Activated CD4-positive, alpha-beta T cell treated with anti-CD3 and anti-CD28 coated beads, Interleukin-2, amount 50 U/mL, for 1 hour (primary cell): ENCODE measurements around the gene SUPT3H.
"Not testable (repeated sequence)": the region's sequence is repeated elsewhere in the genome, so short reads cannot be mapped to it uniquely, and the experiment has no call there.

Experiments
- DNase-seq: peaks from one replicate; pipeline ENCODE4 v3.0.0-alpha.2; 2020

Gene SUPT3H

DNA sequence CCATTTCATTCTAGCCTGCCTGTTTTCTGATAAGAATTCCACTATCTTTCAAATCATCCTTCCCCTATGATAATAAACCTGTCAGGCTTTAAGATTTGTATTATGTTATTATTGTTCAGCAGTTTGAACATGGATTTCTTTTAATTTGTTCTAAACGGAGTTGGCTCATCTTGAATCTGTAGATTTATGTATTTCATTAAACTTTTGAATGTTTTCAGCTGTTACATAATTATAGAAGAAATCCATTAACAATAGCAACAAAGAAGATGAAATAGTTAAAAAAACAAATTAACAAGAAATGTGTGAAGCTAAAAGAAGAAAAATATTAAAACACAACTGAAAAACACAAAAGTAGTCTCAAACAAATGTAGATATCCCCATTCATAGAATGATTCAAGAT is 273.3 kb downstream of the SUPT3H start:
- DNase-seq, result no peak

DNA sequence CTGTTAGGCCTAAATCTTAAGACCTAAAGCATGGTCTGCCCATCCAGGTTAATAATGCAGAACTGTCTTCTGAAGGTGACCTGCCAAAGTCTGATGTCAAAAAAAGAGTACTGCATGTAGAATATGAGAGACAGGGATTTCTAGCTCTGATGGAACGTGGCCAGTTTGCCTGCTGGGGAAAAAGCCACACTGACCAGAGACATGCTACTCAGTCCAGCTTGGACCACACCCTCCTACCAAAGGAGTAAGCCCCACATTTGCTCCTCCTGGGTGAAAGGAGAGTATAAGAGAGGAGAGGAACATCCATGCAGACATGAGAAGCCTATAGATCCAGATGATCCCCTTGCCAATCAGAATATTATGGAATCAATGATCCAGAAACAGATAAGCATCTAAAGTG is 279.5 kb downstream of the SUPT3H start:
- no peak for DNase-seq

DNA sequence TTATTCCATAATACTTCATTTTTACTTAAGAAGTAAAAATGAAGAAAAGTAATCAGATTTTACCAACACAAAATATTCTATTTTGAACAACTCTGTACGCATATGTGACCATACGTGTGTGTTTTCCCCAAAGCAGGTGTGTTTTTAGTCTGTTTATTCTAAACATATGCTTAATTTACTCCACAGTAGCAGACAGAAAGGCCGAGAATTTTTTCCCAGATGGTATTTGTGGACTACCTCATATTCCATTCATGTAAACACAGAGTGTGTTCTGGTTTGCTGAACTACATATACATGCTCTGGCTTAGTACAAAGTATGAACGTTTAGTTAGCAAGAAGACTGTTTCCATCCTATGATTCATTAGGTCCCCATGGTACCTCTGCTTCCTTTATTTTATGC is 282.9 kb downstream of the SUPT3H start:
- no peak for DNase-seq

DNA sequence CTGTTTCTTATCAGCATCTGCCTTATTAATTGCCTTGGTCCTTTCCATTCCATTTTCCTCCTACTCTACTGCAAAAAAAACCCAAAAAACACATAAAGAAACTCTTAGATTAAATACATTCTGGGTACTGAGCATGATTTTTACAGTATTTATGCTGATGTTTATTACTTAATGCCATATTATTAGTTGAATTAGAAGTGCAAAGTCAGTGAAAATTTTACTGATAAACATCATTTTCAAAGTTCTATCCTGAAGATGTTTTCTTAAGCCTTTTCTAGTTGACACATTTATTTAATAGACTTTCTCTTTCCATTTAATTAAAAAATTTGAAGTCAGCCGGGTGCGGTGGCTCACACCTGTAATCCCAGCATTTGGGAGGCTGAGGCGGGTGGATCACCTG is 285.6 kb downstream of the SUPT3H start:
- no peak for DNase-seq

DNA sequence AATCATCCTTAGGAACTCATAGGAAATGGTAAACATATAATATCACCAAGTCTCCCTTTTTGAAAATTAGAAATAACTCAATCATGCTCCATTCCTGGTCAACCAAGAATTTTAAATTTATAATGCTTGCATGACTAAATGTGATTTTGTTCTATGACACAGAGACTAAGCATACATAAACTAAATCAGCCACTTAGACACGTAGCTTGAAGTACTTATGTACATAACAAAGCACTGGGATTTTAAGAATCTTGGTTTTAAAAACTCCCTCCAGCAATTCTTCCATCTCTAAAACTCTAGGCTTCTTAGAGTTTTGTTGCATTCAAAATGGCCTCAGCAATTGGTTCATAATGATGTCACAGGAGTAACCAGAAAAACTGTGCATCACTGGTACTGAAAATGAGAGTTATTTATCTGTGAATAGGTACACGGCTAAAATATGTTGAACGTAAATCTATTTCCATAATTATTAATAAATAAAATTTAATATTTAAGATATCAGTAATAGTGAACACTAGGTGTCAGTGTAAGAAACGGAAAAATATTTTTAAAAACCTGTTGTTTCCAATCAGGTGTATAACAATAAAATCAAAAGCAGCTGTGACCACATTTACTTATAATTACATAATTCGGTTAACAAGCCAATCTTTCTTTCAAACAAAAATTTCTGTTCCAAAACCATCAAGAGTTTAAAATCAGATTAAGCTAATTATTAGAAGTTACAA is 291.2 kb downstream of the SUPT3H start:
- DNase-seq, result no peak

DNA sequence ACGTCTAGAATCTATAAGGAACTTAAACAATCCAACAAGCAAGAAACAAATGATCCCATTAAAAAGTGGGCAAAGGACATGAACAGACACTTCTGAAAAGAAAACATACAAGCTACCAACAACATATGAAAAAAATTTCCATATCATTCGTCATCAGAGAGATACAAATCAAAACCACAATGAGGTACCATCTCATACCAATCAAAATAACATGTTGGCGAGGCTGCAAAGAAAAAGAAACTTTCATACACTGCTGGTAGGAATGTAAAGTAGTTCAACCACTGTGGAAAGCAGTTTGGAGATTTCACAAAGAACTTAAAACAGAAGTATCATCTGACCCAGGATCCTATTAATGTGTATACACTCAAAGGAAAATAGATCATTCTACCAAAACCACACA is 293.5 kb downstream of the SUPT3H start:
- DNase-seq, result no peak

DNA sequence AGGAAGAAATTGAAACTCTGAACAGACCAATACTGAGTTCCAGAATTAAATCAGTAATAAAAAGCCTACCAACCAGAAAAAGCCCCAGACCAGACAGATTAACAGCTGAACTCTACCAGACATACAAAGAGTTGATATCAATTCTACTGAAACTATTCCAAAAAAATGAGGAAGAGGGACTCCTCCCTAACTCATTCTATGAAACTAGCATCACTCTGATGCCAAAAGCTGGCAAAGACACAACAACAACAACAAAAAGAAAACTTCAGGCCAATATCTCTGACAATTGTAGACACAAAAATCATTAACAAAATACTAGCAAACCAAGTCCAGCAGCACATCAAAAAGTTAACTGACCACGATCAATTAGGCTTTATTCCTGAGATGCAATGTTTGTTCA is 295.6 kb downstream of the SUPT3H start:
- no peak for DNase-seq

DNA sequence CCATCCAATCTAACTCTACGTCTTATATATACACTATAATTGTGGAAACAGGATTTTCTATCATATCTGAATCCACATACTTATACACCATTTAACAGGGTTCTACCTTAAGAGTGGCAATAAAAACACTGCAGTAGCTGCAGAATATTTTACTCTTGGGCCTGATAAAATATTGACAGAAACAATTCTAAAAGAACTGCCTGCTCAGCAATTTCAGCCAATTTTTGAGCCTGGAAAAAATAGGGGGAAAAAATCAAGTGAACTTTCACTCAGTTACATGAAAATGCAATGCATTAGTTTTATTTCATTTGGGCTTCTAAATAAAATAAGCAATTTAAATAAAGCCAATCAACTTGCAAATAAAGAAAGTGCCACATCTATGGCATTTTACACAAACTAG is 296.1 kb downstream of the SUPT3H start:
- DNase-seq, result no peak

DNA sequence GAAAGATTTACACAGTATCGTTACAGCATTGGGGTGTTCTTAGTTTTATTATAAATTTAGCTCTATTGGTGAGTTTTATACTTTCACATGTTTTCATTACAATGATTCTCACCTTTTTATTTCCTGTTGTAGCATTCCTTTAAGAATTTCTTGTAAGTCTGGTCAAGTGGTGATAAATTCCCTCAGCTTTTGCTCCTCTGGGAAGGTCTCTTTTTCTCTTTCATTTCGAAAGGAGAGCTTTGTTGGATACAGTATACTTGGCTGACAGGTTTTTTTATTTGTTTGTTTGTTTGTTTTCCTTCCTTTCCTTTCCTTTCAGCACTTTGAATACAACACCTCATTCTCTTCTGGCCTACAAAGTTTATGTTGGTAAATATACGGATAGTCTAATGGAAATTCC is 299.3 kb downstream of the SUPT3H start:
- no peak for DNase-seq

DNA sequence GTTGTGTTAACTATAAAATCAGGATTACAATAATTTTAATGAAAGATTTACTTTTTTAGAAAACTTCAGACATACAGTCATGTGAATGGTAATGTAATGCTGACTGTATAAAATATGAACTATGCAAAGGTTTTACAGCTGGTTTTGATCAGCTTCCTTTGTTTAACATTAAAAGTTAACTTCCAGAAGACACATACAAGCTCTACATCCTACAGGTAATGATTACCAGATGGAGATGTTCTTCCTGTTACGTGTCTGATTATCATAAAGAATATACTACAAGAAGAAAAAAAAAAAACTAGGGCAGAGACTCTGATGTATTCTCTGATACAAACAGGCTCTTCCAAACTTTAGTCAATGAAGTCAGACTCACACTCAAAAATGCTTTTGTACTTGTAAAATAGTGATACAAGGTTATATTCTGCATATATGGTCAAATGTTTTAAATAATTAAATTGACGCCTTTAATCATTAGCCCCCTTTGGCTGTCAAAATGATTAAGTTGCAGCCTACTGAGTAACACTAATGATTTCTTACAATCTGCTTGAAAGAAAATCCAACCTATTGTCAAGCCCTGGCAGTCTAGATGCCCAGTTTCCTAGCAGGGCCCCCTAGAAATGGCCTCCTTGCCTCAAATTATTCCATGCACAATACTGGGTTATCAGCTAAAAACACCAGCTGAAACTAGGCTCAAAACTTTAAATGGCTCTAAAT is 301.4 kb downstream of the SUPT3H start:
- DNase-seq, result no peak

DNA sequence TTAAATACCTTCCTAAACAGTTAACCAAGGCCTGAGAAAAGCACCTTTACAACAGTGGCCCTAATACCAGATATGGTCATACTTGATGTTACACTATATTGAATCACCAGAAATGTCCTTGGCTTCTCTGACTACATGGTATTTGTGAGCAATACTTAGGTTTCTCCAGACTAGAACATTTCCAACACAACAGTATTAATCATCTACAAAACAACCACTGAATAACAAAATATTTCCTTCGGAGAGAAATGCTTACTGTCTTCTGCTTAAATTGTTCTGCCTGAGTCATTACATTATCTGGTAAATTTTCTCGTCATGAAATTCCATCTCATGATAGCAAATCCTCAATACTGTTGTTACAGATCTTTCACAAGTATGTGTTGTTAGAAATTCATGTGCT is 302.5 kb downstream of the SUPT3H start:
- DNase-seq, result no peak

DNA sequence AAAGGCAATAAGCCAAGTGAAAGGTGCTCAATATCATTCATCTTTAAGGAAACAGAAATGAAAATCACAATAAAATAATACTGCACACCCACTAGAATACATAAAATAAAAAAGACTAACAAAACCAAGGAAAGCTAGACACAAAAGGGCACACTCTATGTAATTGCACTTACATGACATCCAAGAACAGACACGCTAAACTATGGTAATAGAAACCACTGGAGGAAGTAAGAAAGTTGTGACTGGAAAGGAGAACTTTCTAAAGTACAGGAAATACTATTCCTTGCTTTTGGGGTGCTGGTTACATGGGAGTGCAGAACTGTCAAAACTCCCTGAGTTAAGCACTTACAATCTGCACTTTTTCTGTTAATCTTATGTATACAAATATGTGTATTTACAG is 303.3 kb downstream of the SUPT3H start:
- no peak for DNase-seq

DNA sequence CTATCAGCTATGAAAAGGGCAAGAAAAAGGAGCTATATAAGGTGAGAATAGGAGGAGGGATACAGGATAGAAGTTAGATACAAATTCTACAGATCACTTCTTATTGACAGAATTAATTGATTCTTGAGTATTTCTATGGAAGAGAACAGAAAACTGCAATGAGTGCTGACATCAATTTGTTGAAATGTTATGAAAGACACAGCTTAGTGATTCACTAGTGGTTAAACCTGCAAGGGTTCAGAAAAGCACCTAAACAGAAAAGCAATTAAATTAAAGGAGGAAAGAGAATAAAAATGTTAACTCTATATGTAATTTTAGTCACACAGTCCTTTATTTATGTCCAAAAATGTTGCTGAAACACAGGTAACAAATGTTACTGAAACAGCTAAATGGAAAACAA is 304.0 kb downstream of the SUPT3H start:
- no peak for DNase-seq

DNA sequence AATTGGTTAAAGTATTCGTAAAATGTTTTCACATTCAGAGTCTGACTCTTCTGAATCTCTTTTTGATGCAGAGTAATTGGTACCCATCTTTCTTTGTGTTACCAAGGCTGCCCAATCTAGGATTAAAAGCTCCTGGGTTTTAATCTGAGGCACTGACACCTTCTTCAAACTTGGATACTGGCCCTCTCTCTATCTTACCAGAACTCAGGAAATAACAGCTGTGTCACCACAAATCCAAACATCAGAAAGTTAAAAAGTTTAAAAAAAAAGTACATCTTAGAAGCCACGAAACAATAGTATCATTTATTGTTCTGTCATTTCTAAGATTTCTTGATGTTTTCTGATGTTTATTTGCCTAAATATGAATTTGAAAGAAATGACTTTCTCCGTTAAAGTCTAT is 305.1 kb downstream of the SUPT3H start:
- DNase-seq, result no peak

DNA sequence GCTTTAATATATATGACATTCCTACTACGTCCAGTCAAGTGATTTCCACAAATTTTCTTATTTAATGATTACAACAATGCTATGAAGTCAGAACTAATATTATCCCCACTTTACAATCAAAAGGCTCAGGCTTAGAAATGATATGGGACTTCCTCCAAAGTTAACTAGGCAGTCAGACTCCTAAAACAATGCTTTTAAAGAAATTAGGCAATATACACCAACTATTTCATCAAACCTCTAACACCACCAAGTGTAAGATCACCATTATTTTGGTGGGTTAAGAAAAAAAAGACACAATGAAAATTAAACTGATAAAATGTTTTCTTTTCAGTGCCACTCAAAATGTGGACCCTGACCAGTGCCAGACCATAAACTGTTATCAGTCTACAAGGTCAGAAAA is 305.7 kb downstream of the SUPT3H start:
- no peak for DNase-seq

DNA sequence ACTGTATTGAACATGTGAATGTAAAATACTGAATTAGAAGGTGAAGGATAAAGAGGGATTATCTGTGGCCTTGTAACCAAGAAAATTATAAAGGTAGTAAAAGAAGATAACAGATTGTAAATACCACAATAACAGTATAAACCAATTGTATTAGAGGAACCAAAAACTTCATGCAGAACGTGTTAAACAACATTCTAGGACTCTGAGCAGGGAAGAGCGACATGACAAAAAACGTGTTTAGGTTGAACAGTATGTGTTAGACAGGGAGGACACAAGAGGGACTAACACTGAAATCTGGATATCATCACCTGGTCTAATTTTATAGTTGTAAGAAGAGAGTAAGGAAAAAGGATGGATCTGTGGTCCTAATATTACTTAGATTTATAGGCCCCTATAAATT is 308.6 kb downstream of the SUPT3H start:
- no peak for DNase-seq

DNA sequence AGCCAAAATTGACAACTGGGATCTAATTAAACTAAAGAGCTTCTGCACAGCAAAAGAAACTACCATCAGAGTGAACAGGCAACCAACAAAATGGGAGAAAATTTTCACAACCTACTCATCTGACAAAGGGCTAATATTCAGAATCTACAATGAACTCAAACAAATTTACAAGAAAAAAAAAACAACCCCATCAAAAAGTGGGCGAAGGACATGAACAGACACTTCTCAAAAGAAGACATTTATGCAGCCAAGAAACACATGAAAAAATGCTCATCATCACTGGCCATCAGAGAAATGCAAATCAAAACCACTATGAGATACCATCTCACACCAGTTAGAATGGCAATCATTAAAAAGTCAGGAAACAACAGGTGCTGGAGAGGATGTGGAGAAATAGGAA is 310.3 kb downstream of the SUPT3H start:
- DNase-seq, result not testable (repeated sequence)

DNA sequence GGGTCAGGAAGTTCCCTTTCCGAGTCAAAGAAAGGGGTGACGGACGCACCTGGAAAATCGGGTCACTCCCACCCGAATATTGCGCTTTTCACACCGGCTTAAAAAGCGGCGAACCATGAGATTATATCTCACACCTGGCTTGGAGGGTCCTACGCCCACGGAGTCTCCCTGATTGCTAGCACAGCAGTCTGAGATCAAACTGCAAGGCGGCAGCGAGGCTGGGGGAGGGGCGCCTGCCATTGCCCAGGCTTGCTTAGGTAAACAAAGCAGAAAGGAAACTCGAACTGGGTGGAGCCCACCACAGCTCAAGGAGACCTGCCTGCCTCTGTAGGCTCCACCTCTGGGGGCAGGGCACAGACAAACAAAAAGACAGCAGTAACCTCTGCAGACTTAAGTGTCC is 315.1 kb downstream of the SUPT3H start:
- not testable (repeated sequence) for DNase-seq

DNA sequence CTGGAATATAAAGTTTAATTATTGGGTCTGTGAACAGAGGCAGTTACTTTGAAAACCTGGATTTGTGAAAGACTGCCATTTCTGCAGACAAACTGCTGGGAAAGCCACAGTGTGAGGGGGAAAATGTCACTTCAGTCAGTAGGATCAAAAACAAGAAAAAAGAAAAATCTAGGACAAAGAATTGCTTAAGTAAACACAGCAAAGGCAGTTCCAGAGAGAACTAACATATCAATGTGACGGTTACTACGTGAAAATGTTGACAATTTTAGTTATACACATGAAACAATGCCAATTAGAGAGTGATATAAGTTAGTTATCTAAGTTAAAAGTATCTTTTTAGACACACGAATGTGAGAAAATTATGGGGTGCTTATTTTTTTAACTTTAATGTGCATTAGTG is 320.0 kb downstream of the SUPT3H start:
- DNase-seq, result no peak

DNA sequence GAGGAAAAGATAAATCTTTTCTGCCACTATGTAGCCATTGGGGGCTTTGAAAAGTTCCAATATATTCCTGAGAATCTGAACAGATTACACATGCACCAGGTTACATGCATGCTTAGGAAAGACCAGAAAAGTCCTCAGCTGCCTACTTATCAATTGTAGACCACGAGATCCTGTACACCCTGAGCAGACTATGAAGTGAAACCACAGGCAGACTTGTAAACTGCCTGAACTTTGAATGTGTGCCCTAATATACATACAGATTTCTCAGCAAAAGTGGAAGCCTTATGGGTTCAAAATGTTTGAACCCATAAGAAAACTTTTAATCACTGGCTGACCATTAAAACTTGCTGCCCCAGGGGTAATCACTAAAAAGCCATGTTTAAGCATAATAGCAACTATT is 323.1 kb downstream of the SUPT3H start:
- DNase-seq, result no peak

DNA sequence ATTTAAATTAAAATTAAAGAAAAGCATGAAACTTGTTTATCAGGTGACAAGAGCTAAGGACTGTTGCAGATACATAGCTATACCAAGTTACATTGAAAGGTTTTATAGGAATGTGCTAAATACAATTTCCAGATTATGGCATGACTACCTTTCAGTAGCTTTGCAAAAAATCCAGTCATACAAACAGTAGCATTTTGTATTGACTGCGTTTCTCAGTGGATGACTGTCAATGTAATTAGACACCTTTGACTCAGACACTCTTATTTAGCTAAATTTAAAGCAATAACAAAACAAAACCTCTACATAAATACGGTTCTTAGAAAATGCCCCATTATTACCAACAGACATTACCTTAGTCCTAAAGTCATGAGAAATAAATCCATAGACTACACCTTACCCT is 325.4 kb downstream of the SUPT3H start:
- DNase-seq, result no peak

DNA sequence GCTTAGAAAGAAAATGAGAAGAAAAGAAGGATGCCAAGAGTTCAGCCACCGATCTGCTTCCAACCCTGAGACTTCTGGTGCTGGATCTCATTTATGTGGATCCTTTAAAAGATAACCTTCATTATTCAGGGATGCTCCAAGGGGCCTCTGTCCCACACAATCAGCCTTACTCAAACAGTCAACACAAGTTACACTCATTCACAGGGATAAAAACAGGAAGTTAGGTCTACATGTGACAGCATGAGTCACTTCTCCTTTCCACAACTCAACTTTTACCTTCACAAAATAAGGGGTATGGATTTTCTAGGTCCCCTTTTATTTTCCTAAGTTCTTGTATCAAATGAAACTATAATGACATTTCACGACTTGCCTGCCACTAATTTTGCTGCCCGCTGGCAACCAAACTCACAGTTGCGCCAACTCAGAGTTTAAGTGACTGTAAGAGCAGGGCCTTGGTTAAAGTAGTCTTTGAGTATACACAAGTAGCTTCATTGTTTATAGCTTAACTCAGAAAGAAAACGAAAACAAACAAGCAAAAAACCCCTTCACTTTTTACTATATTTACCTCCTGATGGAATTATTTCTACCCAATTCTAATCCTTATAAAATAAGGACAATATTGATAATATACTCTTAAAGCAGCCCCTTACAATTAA is 328.4 kb downstream of the SUPT3H start:
- no peak for DNase-seq

DNA sequence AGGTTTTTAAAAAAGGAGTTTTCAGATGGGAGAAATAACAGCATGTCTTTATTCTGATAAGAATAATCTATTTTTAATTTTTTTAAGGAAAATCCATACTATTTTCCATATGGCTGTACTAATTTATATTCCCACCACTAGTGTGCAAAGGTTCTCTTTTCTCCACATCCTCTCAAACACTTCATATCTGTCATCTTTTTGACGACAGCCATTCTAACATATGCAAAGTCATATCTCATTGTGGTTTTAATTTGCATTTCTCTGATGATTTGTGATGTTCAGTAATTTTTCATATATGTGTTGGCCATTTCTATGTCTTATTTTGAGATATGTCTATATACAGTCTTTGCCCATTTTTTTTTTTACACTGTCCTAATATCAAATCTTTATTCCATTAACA is 330.2 kb downstream of the SUPT3H start:
- DNase-seq, result no peak

DNA sequence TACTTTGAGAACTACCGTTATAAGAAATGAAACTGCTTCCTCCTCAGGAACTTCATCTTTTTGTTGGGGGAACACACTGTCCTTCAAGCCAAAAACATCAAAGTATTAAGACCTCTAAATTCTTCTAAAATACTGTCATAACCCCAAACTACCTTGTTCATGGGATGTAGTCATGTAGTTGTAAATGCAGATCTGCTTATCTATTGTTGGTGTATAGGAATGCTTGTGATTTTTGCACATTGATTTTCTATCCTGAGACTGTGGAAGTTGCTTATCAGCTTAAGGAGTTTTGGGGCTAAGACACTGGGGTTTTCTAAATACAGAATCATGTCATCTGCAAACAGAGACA is 332.5 kb downstream of the SUPT3H start:
- DNase-seq, result no peak
